Parathyroid adenoma (tissue), 2 donors: Measurements from ENCODE around the gene L2HGDH.

ENCODE experiments used
- H2AFZ ChIP-seq: fragments of 300-600 bp; sonication (generic); one replicate; pipeline ENCODE4 v1.7.0; 2017; ENCODE audit warnings: antibody characterized with exemption, mild to moderate bottlenecking
- H3K27ac ChIP-seq: fragments of 300-600 bp; sonication (generic); one replicate; pipeline ENCODE4 v1.7.0; 2017
- H3K27me3 ChIP-seq: fragments of 300-600 bp; sonication (generic); one replicate; pipeline ENCODE4 v1.7.0; 2017; ENCODE audit warnings: low read length; ENCODE audit not compliant: control insufficient read depth, insufficient read depth
- H3K36me3 ChIP-seq: fragments of 300-600 bp; sonication (generic); one replicate; pipeline ENCODE4 v1.7.0; 2017; ENCODE audit warnings: low read length; ENCODE audit not compliant: control insufficient read depth, insufficient read depth
- H3K4me1 ChIP-seq: fragments of 300-600 bp; sonication (generic); one replicate; pipeline ENCODE4 v1.7.0; 2017; ENCODE audit warnings: control low read depth
- H3K4me2 ChIP-seq: fragments of 300-600 bp; sonication (generic); one replicate; pipeline ENCODE4 v1.7.0; 2017; ENCODE audit warnings: low read length
- H3K4me3 ChIP-seq: fragments of 300-600 bp; sonication (generic); one replicate; pipeline ENCODE4 v1.7.0; 2017; ENCODE audit warnings: low read depth, low read length
- H3K79me2 ChIP-seq: fragments of 300-600 bp; sonication (generic); one replicate; pipeline ENCODE4 v1.7.0; 2017; ENCODE audit warnings: control low read depth
- H3K9ac ChIP-seq: fragments of 300-600 bp; sonication (generic); one replicate; pipeline ENCODE4 v1.7.0; 2017; ENCODE audit warnings: mild to moderate bottlenecking
- H3K9me3 ChIP-seq: fragments of 300-600 bp; sonication (generic); one replicate; pipeline ENCODE4 v1.7.0; 2017; ENCODE audit warnings: low read length; ENCODE audit not compliant: control insufficient read depth
- TF ChIP-seq, protein P1 (sequence below): fragments of 300-600 bp; sonication (generic); IDR thresholded peaks from one replicate; pipeline ENCODE4 v1.7.0; 2017; ENCODE audit warnings: antibody characterized with exemption, mild to moderate bottlenecking
- donor health status: primary hyperparathyroidism.

Gene L2HGDH

DNA sequence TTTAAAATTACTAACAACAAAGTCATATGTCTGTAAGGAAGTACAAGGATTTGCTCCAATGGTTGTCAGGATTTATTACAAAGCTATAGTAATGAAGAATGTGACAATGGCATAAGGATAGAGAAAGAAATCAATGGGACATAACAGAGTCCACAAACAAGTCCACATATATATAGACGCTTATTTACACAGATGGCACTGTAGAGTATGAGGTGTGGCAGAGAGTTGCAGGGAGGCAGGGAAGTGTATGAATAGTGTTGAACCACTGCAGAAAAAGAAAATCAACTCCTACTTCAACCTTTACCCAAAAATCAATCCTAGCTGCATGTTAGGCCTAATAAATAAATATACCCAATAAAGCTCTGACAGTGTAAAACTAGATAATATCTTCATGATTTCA is 102.0 kb downstream of the L2HGDH start:
- Histone ChIP-seq H3K4me2 (no peak overlapping the region), H3K4me1 (no peaks in the 10 kb centered on the region), H3K79me2 (peaks cover 22% of the 10 kb centered on the region), H3K9me3 (no peaks in the 10 kb centered on the region), H3K4me3 (no peak overlapping the region), H3K27me3 (no peaks in the 10 kb centered on the region), H3K9ac (no peak overlapping the region), H3K27ac (no peak overlapping the region), H3K36me3 (no peaks in the 10 kb centered on the region), H2AFZ (no peak overlapping the region)
- TF ChIP-seq, protein P1, sequence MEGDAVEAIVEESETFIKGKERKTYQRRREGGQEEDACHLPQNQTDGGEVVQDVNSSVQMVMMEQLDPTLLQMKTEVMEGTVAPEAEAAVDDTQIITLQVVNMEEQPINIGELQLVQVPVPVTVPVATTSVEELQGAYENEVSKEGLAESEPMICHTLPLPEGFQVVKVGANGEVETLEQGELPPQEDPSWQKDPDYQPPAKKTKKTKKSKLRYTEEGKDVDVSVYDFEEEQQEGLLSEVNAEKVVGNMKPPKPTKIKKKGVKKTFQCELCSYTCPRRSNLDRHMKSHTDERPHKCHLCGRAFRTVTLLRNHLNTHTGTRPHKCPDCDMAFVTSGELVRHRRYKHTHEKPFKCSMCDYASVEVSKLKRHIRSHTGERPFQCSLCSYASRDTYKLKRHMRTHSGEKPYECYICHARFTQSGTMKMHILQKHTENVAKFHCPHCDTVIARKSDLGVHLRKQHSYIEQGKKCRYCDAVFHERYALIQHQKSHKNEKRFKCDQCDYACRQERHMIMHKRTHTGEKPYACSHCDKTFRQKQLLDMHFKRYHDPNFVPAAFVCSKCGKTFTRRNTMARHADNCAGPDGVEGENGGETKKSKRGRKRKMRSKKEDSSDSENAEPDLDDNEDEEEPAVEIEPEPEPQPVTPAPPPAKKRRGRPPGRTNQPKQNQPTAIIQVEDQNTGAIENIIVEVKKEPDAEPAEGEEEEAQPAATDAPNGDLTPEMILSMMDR: no peak

DNA sequence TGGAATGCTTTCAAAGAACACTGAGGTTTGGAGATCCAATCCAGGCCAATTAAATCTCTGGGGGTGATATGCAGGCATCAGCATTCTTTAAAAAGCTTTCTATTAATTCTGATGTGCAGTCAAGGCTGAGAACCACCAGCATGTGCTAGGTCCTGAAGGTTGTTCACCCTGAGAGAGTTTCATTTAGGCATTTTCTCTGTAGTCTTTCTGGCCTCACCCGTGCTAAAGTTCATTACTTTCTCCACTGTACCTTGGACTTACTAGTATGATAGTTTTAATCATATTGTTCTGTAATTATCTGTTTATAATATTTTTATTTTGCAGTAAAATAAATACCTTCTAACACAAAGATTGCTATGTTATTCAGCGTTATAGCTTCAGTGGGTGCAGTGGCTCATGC is 113.5 kb downstream of the L2HGDH start:
- H3K4me2 ChIP-seq: no peak overlapping the region
- no peak overlapping the region for H3K9ac ChIP-seq
- H3K27me3 ChIP-seq: no peaks in the 10 kb centered on the region
- H3K27ac ChIP-seq: no peak overlapping the region
- H3K4me3 ChIP-seq: no peak overlapping the region
- peaks cover 3% of the 10 kb centered on the region for H3K79me2 ChIP-seq
- H3K4me1 ChIP-seq: no peaks in the 10 kb centered on the region
- no peak overlapping the region for H2AFZ ChIP-seq
- no peaks in the 10 kb centered on the region for H3K9me3 ChIP-seq
- TF ChIP-seq, protein P1: no peak
- H3K36me3 ChIP-seq: no peaks in the 10 kb centered on the region

DNA sequence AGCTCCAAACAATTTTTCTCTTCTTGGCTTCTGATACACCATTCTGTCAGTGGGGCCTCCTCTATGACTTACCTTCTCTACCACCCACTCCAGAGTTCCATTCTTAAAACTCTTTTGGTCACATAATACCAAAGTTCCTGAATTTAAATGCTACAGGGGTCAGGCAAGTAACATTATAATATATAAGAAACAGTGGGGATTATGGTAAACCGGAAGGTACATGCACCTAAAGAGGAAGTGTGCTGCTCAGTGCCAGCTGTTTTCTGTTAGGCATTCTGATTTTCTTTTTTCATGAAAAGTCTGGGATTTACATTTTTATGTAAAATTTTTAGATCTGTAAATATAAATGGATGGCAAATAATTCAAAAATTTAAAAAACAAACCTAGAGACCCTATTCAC is 120.5 kb downstream of the L2HGDH start:
- H3K27me3 ChIP-seq: no peaks in the 10 kb centered on the region
- TF ChIP-seq, protein P1: no peak
- H3K27ac ChIP-seq: no peak overlapping the region
- H3K4me1 ChIP-seq: no peaks in the 10 kb centered on the region
- H3K4me3 ChIP-seq: no peak overlapping the region
- H2AFZ ChIP-seq: no peak overlapping the region
- H3K9ac ChIP-seq: no peak overlapping the region
- H3K4me2 ChIP-seq: no peak overlapping the region
- H3K79me2 ChIP-seq: no peaks in the 10 kb centered on the region
- no peaks in the 10 kb centered on the region for H3K9me3 ChIP-seq
- H3K36me3 ChIP-seq: no peaks in the 10 kb centered on the region
